Stomach smooth muscle (tissue), 2 donors: ENCODE measurements around the gene SHROOM2.

Experiments
- H3K27ac ChIP-seq: one replicate; pipeline ENCODE4 v1.7.0; 2013; ENCODE audit warnings: mild to moderate bottlenecking, low read length, inconsistent platforms
- H3K27me3 ChIP-seq, 2 donors: one replicate each; pipeline ENCODE4 v1.7.0; 2013; ENCODE audit warnings: low read length in 2 of 2; ENCODE audit not compliant: insufficient read depth in 2 of 2, control insufficient read depth in 1 of 2
- H3K36me3 ChIP-seq, 2 donors: one replicate each; pipeline ENCODE4 v1.7.0; 2013; ENCODE audit warnings: low read length in 2 of 2; ENCODE audit not compliant: control insufficient read depth in 2 of 2, insufficient read depth in 2 of 2
- H3K4me1 ChIP-seq: one replicate; pipeline ENCODE4 v1.7.0; 2013; ENCODE audit warnings: low read length; ENCODE audit not compliant: control insufficient read depth, insufficient read depth
- H3K4me3 ChIP-seq, 2 donors: one replicate each; pipeline ENCODE4 v1.7.0; 2013; ENCODE audit warnings: low read length in 2 of 2
- H3K9ac ChIP-seq, 2 donors: one replicate each; pipeline ENCODE4 v1.7.0; 2013; ENCODE audit warnings: low read length in 2 of 2, mild to moderate bottlenecking in 1 of 2
- H3K9me3 ChIP-seq, 2 donors: one replicate each; pipeline ENCODE4 v1.7.0; 2013; ENCODE audit warnings: low read length in 2 of 2; ENCODE audit not compliant: control insufficient read depth in 2 of 2
- donor health status: healthy.
- donor health status: Pancreatic carcinoma.

The SHROOM2 gene

DNA sequence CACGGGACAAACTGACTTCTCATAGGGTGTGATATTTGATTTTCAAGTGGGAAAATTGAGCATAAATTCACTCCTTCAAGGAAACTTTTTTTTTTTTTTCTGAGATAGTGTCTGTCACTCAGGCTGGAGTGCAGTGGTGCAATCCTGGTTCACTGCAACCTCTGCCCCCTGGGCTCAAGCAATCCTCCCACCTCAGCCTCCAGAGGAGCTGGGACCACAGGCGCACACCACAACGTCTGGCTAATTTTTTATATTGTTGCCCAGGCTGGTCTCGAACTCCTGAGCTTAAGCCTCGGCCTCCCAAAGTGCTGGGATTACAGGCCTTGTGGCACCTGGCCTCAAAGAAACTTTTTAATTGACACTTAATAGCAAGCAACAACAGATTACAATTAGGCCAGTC, 194.7 kb downstream of the SHROOM2 start:
- Histone ChIP-seq H3K9me3 (no peaks in the 10 kb centered on the region), H3K27ac (no peak overlapping the region), H3K4me1 (no peaks in the 10 kb centered on the region), H3K36me3 (no peaks in the 10 kb centered on the region), H3K27me3 (peaks cover 0 to 3% of the 10 kb centered on the region in 2 donors), H3K4me3 (no peak overlapping the region), H3K9ac (no peak overlapping the region)

DNA sequence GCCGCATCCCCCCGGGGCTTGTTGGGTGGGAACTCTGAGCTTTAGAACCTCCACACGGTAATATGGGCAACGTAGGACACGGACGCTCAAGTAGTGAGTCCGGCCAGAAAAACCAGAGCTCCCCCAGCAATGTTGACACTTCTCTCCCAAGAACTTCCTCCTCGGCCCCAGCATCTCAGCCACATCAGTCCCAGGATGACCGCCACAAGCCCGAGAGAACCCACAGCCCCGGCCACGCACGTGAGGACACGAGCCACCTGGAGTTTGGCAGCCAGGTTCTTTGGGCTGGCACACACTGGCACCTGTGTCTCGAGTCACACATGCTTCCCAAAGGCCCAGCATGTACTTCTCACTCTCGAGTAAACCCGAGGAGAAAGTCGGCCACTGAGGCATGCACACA, 197.2 kb downstream of the SHROOM2 start:
- Histone ChIP-seq H3K4me3 (no peak overlapping the region), H3K9ac (no peak overlapping the region), H3K27me3 (no peaks in the 10 kb centered on the region), H3K36me3 (no peaks in the 10 kb centered on the region), H3K4me1 (no peaks in the 10 kb centered on the region), H3K27ac (no peak overlapping the region), H3K9me3 (no peaks in the 10 kb centered on the region)

DNA sequence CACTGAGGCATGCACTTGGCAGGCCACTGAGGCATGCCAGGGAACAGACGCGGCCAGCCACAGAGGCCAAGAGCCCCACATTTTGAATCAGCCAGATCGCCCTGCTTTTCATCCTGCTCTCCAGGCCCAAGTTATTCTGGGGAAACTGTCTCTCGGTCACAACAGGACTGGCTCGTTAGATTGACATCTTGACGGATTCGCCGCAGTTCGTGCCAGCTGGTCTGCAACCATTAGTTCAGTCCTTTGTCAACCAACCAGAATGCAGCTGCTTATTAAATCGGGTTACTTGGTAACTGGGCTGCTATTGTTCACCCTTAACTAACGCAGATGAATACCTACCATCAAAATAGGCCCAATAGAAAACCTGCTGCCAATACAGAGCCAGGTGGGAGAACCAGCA, 197.6 kb downstream of the SHROOM2 start:
- no peak overlapping the region for H3K4me3 ChIP-seq

DNA sequence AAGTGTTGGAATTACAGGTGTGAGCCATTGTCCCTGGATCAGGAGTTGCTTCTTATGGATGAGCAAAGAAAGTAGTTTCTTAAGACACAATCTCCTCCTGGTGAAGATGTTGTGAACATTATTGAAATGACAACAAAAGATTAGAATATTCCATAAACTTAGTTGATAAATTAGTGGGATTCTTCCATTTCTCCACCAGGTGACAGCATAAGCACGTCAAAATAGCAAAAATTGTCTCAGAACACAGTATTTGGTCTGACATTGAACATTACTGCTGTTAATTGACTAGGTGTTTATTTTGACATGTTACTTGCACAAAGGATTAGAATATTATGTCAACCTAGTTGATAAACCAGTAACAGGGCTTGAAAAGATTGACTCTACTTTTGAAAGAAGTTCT, 202.5 kb downstream of the SHROOM2 start:
- Histone ChIP-seq H3K9ac (no peak overlapping the region), H3K27me3 (peaks cover 0 to 4% of the 10 kb centered on the region in 2 donors), H3K9me3 (no peaks in the 10 kb centered on the region)

More for the DNA sequence above, 197.6 kb downstream of the SHROOM2 start:
- no peaks in the 10 kb centered on the region for H3K27me3 ChIP-seq
- no peaks in the 10 kb centered on the region for H3K9me3 ChIP-seq
- H3K4me1 ChIP-seq, result no peaks in the 10 kb centered on the region
- H3K27ac ChIP-seq, result no peak overlapping the region
- H3K36me3 ChIP-seq, result no peaks in the 10 kb centered on the region
- H3K9ac ChIP-seq, result no peak overlapping the region

DNA sequence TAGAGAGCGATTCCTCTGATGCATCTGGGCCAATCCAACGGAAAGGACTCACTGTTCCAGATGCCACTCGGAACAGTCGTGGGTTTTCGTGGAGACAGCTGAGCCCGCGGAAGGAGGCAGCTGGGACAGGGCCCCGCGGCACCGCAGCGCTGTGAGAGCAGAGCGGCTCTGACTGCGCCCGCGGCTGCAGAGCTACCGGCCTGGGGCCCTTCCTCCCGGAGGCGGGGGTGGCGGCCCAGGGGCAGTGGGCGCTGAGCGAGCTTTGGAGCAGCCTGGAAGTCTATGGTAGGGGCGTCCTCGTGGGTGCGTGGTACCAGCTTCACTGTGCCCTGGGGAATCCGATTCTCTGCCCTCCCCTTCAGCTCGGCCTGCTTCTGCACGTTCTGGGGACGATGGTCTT, 205.8 kb downstream of the SHROOM2 start:
- Histone ChIP-seq H3K27me3 (peaks cover 0 to 4% of the 10 kb centered on the region in 2 donors), H3K4me1 (peaks cover 10% of the 10 kb centered on the region), H3K9ac (no peak overlapping the region), H3K27ac (no peak overlapping the region), H3K9me3 (no peaks in the 10 kb centered on the region), H3K4me3 (no peak overlapping the region), H3K36me3 (no peaks in the 10 kb centered on the region)

More for the DNA sequence above, 202.5 kb downstream of the SHROOM2 start:
- H3K36me3 ChIP-seq, result no peaks in the 10 kb centered on the region
- no peaks in the 10 kb centered on the region for H3K4me1 ChIP-seq
- no peak overlapping the region for H3K4me3 ChIP-seq
- no peak overlapping the region for H3K27ac ChIP-seq

DNA sequence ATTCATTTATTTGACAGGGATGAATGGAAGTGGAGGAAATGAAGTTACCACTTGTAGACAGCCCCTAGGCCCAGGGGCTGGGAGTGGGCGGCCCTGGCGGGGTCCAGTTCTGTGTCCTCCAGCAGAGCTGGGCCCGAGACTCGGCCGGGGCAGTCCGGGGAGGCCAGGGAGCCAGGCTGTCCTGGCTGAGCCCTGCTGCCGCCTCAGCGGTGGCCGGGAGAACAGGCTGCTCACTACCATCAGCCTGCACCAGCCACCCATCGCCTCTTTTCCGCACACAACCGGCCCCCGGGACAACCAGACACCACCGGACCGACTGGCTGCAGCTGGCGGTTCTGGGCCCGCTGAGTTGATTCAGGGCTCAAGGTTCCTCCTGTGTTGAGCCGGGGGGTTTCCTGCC, 206.5 kb downstream of the SHROOM2 start:
- Histone ChIP-seq H3K36me3 (no peaks in the 10 kb centered on the region), H3K27ac (no peak overlapping the region), H3K4me3 (no peak overlapping the region), H3K4me1 (peaks cover 16% of the 10 kb centered on the region), H3K27me3 (peaks cover 0 to 6% of the 10 kb centered on the region in 2 donors), H3K9me3 (no peaks in the 10 kb centered on the region), H3K9ac (no peak overlapping the region)

DNA sequence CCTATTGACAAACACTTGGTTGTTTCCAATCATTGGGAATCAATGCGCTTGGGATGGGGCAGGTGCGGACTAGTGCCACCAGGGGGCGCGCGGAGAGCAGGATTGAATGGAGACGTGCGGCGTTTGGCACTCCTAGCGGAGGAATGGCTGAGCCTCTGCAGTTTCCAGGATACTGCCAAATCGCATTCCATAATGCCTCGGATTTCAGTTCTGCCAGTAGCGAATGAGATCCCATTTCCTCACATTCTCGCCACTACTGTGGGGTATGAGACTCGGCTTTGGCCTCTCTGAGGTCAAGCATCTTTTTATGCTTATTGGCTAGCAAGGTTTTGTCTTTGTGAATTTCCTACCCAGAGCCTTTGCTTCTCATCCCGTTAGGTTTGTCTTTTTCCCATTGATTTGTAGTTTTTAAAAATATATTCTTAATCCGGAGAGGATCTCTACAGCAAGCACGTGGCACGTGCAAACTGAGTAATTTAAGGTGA, 209.7 kb downstream of the SHROOM2 start:
- Histone ChIP-seq H3K9ac (no peak overlapping the region), H3K4me1 (peaks cover 16% of the 10 kb centered on the region), H3K9me3 (no peaks in the 10 kb centered on the region), H3K27me3 (peaks cover 0 to 6% of the 10 kb centered on the region in 2 donors), H3K36me3 (no peaks in the 10 kb centered on the region), H3K4me3 (no peak overlapping the region), H3K27ac (peak overlapping the region; percentile 11)

DNA sequence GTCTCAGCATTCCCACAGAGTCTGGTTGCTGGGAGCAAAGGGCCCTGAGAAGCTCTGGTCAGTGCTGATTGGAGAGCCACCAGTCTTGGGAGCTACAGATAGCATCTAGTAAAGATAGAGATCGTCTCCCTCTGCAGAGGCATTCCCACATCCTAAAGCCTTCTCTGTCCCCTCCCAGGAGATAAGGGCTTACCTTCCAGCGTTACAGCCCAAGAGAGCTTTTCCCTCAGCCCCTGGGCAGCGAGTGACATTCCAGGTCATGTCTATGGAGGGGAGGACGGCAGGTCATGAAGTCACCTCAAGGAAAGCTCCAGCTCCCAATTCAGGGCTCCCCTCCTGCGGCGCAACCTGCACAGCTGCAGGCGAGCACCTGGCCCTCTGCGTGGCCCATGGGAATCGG, 210.8 kb downstream of the SHROOM2 start:
- peak overlapping the region; percentile 31 for H3K27ac ChIP-seq
- no peaks in the 10 kb centered on the region for H3K9me3 ChIP-seq
- peaks cover 16% of the 10 kb centered on the region for H3K4me1 ChIP-seq
- peak overlapping the region in 1 of 2 donors; percentile 22 for H3K4me3 ChIP-seq
- H3K36me3 ChIP-seq, result no peaks in the 10 kb centered on the region
- no peak overlapping the region for H3K9ac ChIP-seq
- peaks cover 0 to 6% of the 10 kb centered on the region in 2 donors for H3K27me3 ChIP-seq

DNA sequence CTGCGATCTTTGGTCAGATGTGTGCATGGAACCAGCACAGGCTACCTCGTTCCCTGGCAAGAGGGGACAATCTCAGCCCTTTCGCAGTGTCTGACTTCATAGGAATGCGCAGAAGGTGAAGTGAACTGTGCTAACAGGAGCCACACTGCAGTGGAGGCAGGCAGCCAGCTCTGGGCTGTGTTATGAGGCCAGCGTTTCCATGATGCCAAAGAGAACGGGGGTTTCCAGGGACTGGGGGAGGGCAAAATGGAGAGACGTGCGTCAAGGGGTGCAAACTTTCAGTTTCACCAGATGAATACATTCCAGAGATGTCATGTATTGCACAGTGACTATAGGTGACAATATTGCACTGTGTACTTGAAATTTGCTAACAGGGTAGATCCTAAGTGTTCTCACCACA, 211.3 kb downstream of the SHROOM2 start:
- Histone ChIP-seq H3K4me1 (peaks cover 16% of the 10 kb centered on the region), H3K27me3 (peaks cover 0 to 4% of the 10 kb centered on the region in 2 donors), H3K36me3 (no peaks in the 10 kb centered on the region), H3K9me3 (no peaks in the 10 kb centered on the region), H3K27ac (peak overlapping the region; percentile 31), H3K4me3 (peak overlapping the region in 1 of 2 donors; percentile 35), H3K9ac (no peak overlapping the region)
